Kidney epithelial cell (primary cell): Measurements from ENCODE around the gene MGAT4B. TPM values are rescaled to one million over a fixed set of nuclear protein-coding genes. Genes with fewer than 3 reads are reported as not detected.
A peak's percentile ranks its signal among the peaks of the same experiment; 100 is the strongest.

Experiments
- DNase-seq: peaks from one replicate; pipeline ENCODE4 v3.0.0-alpha.2; 2010; ENCODE audit warnings: low read depth
- H3K27me3 ChIP-seq: 2 replicates; pipeline ENCODE4 v1.6.0; 2011; ENCODE audit warnings: low read length; ENCODE audit not compliant: control insufficient read depth, insufficient read depth
- H3K36me3 ChIP-seq: 2 replicates; pipeline ENCODE4 v1.5.1; 2011; ENCODE audit warnings: low read length; ENCODE audit not compliant: control insufficient read depth, insufficient read depth
- H3K4me3 ChIP-seq: 2 replicates; pipeline ENCODE4 v1.5.1; 2011; ENCODE audit warnings: low read depth, mild to moderate bottlenecking, control low read depth, low read length
- total RNA-seq: library from RNA; depleted of rRNA; stranded (reverse); fragments of >200 nt; gene quantifications from 2 replicates; pipeline ENCODE4 v1.2.3, GENCODE V29; 2015
- TF ChIP-seq, protein P1 (sequence below): IDR thresholded peaks from 2 replicates; pipeline ENCODE4 v1.5.1; 2011; ENCODE audit warnings: mild to moderate bottlenecking, moderate library complexity, low read length, control low read depth, inconsistent platforms; ENCODE audit not compliant: insufficient read depth, poor library complexity, severe bottlenecking

The MGAT4B gene
- total RNA-seq, 1 donor from 2014 or later: 540 TPM

DNA sequence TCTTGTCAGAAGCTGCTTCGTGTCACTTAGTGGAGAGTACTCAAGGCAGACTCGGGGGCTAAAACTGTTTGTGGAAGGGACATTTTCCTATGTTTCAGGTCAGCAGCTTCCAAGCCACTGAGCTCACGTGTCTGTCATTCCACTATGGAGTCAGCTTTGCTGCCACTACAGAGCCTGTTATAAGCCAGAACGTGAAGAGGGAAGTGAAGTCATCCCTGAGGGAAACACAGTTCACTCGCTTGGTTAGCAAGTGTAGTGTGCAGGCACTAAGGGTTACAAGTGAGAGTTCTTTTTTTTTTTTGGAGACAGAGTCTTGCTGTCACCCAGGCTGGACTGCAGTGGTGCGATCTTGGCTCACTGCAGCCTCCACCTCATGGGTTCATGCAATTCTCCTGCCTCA, 37.4 kb downstream of the MGAT4B start:
- TF ChIP-seq, protein P1, sequence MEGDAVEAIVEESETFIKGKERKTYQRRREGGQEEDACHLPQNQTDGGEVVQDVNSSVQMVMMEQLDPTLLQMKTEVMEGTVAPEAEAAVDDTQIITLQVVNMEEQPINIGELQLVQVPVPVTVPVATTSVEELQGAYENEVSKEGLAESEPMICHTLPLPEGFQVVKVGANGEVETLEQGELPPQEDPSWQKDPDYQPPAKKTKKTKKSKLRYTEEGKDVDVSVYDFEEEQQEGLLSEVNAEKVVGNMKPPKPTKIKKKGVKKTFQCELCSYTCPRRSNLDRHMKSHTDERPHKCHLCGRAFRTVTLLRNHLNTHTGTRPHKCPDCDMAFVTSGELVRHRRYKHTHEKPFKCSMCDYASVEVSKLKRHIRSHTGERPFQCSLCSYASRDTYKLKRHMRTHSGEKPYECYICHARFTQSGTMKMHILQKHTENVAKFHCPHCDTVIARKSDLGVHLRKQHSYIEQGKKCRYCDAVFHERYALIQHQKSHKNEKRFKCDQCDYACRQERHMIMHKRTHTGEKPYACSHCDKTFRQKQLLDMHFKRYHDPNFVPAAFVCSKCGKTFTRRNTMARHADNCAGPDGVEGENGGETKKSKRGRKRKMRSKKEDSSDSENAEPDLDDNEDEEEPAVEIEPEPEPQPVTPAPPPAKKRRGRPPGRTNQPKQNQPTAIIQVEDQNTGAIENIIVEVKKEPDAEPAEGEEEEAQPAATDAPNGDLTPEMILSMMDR: no peak
- no peak for DNase-seq

DNA sequence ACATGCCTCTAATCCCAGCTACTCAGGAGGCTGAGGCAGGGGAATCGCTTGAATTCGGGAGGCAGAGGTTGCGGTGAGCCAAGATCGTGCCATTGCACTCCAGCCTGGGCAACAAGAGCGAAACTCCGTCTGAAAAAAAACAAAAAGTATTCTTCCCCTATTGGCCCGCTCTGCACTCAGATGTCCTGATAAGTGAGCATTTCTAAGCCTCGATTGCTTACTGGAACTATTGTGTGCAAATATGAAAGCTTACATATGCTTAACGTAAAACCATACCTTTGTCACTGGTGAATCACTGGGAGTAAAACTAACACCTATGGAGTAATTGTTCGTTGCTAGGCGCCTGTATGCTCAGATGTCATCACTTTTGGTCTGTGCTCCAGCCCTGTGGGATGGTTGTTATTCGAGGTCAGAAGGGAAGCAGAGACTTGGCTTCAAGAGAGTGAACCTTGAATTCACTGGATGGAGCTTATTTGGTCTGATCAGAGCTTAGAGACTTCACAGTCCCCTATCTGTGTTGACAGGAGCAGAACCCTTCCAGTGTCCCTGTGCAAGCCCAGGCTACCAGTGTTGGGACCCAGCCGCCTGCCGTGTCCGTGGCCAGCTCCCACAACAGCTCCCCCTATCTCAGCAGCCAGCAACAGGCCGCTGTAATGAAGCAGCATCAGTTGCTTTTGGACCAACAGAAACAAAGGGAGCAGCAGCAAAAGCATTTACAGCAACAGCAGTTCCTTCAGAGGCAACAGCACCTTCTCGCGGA, 38.2 kb downstream of the MGAT4B start:
- DNase-seq: no peak

More for the DNA sequence above, 37.4 kb downstream of the MGAT4B start:
- Histone ChIP-seq H3K36me3 (peaks cover 8% of the 10 kb centered on the region), H3K4me3 (no peak overlapping the region), H3K27me3 (no peaks in the 10 kb centered on the region)

DNA sequence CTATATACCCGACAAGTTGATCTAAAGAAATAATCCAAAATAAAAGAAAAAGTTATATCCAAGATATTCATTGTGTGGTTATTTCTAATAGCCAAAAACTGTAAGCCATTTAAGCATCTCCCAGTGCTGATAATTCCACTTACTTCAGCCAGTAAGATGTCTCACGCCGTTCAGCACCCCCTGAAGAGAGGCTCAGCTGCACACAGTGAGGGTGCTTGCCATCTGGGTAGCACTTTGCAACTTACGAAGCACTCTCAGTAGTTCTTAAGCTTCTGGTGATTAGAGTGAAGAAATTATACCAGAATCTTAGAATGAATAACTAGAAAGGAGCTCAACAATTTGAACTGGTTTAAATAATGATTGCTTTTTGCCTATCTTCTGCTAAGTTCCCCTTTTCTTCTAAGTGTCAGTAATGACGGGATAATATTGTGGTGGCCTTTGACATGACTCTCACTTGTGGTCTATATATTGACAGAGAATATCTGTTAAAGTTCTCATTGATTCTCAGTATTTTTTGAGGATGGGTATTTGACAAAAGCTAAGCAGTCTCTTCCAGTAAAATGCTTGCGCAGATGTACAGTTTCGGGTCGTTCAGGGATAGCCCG, 39.1 kb downstream of the MGAT4B start:
- no peaks in the 10 kb centered on the region for H3K27me3 ChIP-seq
- DNase-seq: no peak
- H3K36me3 ChIP-seq: peaks cover 6% of the 10 kb centered on the region
- TF ChIP-seq, protein P1: no peak
- no peak overlapping the region for H3K4me3 ChIP-seq

More for the DNA sequence above, 38.2 kb downstream of the MGAT4B start:
- Histone ChIP-seq H3K27me3 (no peaks in the 10 kb centered on the region), H3K4me3 (no peak overlapping the region), H3K36me3 (peaks cover 6% of the 10 kb centered on the region)
- TF ChIP-seq, protein P1: no peak

DNA sequence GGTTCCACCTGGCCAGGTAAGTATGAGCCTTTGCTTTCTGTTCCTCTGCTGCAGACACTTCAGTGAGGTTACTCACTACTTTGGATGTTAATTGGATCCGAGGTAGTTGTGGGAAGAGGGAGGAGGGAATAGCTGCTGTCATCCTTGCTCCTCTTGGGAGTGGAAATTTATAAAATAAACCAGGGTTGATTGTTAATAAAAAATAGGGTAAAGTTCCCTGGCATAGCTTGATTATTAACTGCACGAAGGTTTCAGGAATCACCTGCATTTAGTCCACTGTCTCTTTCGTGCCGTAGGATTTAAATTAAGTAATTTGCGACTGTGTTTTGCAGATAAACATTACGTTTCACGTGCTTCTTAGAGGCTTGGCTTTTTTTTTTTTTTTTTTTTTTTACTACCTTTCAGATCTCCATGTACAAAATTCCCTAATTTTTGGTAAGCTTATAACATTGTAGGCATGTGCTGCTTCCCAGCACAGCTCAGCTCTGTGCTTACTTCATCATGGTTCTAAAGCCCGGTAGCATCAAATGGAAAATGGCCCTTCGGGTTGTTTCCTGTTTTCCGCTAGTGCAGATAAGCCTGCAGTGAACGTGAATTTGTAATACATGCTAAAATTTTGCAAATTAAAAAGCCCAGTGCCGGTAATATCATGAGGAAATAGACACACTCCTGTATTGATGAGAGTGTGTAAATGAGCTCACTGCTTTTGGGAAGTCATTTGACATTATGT, 39.8 kb downstream of the MGAT4B start:
- H3K36me3 ChIP-seq: peaks cover 5% of the 10 kb centered on the region
- H3K27me3 ChIP-seq: no peaks in the 10 kb centered on the region
- TF ChIP-seq, protein P1: no peak
- no peak for DNase-seq
- no peak overlapping the region for H3K4me3 ChIP-seq

DNA sequence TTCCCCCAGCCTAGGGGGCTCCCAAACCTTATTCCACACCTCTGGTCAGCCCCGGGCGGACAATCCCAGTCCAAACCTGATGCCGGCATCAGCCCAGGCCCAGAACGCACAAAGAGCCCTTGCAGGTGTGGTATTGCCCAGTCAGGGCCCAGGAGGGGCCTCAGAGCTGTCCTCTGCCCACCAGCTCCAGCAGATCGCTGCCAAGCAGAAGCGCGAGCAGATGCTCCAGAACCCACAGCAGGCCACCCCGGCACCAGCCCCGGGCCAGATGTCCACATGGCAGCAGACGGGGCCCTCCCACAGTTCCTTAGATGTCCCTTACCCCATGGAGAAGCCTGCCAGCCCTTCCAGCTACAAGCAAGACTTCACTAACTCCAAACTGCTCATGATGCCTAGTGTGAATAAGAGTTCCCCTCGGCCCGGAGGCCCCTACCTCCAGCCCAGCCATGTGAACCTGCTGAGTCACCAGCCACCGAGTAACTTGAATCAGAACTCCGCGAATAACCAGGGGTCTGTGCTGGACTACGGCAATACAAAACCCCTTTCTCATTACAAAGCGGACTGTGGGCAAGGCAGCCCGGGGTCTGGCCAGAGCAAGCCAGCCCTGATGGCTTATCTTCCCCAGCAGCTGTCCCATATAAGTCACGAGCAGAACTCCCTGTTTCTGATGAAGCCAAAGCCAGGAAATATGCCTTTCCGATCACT, 40.5 kb downstream of the MGAT4B start:
- TF ChIP-seq, protein P1: no peak
- Histone ChIP-seq H3K27me3 (no peaks in the 10 kb centered on the region), H3K36me3 (peaks cover 3% of the 10 kb centered on the region), H3K4me3 (no peak overlapping the region)
- peak; percentile 49 for DNase-seq
